Spleen (tissue), 11 donors: ENCODE data around the gene SERTAD3. TPM values are rescaled to one million over a fixed set of nuclear protein-coding genes. Genes with fewer than 3 reads are reported as not detected.

Experiments used
- DNase-seq: peaks from one replicate; pipeline ENCODE4 v3.0.0-alpha.2; 2020
- H3K27ac ChIP-seq, 8 donors: fragments of 200-600 bp; sonication (generic) in 7 of 8; 1 replicate in 4 of 8; 2 replicates in 4 of 8; pipeline versions ENCODE4 v1.5.0 to v1.8.0; 2016 to 2021; ENCODE audit warnings: inconsistent platforms in 4 of 8, mild to moderate bottlenecking in 4 of 8, moderate library complexity in 1 of 8
- H3K27me3 ChIP-seq, 7 donors: fragments of 200-600 bp; sonication (generic) in 6 of 7; replicated peaks in 1 of 7; 1 replicate in 4 of 7; 2 replicates in 3 of 7; pipeline versions ENCODE4 v1.5.0 to v1.8.0; 2016 to 2021; ENCODE audit warnings: inconsistent platforms in 3 of 7, mild to moderate bottlenecking in 1 of 7
- H3K36me3 ChIP-seq, 6 donors: fragments of 200-600 bp; sonication (generic) in 5 of 6; 1 replicate in 4 of 6; 2 replicates in 2 of 6; pipeline versions ENCODE4 v1.5.0 to v1.8.0; 2016 to 2021; ENCODE audit warnings: inconsistent platforms in 2 of 6
- H3K4me1 ChIP-seq, 6 donors: fragments of 200-600 bp; sonication (generic) in 5 of 6; 1 replicate in 3 of 6; 2 replicates in 3 of 6; pipeline versions ENCODE4 v1.5.0 to v1.8.0; 2016 to 2021; ENCODE audit warnings: inconsistent platforms in 3 of 6
- H3K4me3 ChIP-seq, 8 donors: fragments of 200-600 bp; sonication (generic) in 7 of 8; 1 replicate in 4 of 8; 2 replicates in 4 of 8; pipeline versions ENCODE4 v1.5.0 to v1.8.0; 2016 to 2021; ENCODE audit warnings: inconsistent platforms in 4 of 8, mild to moderate bottlenecking in 4 of 8, moderate library complexity in 2 of 8
- H3K9me3 ChIP-seq, 8 donors: fragments of 200-600 bp; sonication (generic) in 7 of 8; 1 replicate in 4 of 8; 2 replicates in 4 of 8; pipeline versions ENCODE4 v1.5.0 to v1.8.0; 2016 to 2021; ENCODE audit warnings: inconsistent platforms in 4 of 8
- POLR2A ChIP-seq, 3 donors: fragments of 450-650 bp; IDR thresholded peaks; one replicate each; pipeline ENCODE4 v1.5.1; 2017; ENCODE audit warnings: antibody characterized with exemption in 3 of 3, mild to moderate bottlenecking in 1 of 3
- POLR2AphosphoS5 ChIP-seq, 3 donors: sonication (generic); formaldehyde crosslinking; IDR thresholded peaks; one replicate each; pipeline ENCODE4 v1.5.1; 2017; ENCODE audit warnings: antibody characterized with exemption in 3 of 3
- WGBS, 5 donors: extraction: QIAGEN DNeasy Blood & Tissue Kit in 3 of 5; methylation state at CpG; one replicate each; pipeline versions ENCODE4 v1.1.5 to v1.1.7; 2013 to 2018; 5-methylcytosine and 5-hydroxymethylcytosine counted together
- intact Hi-C: fragments of 100-400 bp; cut with DNase I; formaldehyde crosslinking; loops from one replicate; pipeline ENCODE4 v1.15.0; 2023; ENCODE audit warnings: low total_unique reads
- polyA plus RNA-seq, 3 donors: library from polyadenylated mRNA; stranded (reverse); fragments of 200-250 nt; gene quantifications; one replicate each; pipeline ENCODE4 v1.2.1, GENCODE V29; 2013
- total RNA-seq, 7 donors: library from RNA; depleted of rRNA in 3 of 7; stranded (reverse); fragments of >200 nt in 3 of 7; fragmentation: NEBNext Ultra II Directional in 4 of 7; extraction: Animal tissue kit (Norgen Biotek cat#: 25700) in 4 of 7; gene quantifications; one replicate each; pipeline versions ENCODE4 v1.1.0 to v1.2.1, GENCODE V29; 2016 to 2021
- TF ChIP-seq, protein P1 (sequence below), 11 experiments: fragments of 200-600 bp in 7 of 11; fragments of 450-650 bp in 4 of 11; sonication (generic) in 4 of 11; IDR thresholded peaks in 8 of 11; conservative IDR thresholded peaks in 3 of 11; 1 replicate in 7 of 11; 2 replicates in 4 of 11; pipeline versions ENCODE4 v1.4.0 to v1.8.0; 2016 to 2021; ENCODE audit warnings: antibody characterized with exemption in 11 of 11, inconsistent platforms in 4 of 11, mild to moderate bottlenecking in 1 of 11
- donor health status: healthy with polysubstance abuse.
- donor health status: DM: no; HTN: no; CAD: no; lungs with moderate emphysema.
- donor health status: DM: no; HTN: no; CAD: no.
- donor health status: Bipolar disorder and iron deficiency.
- donor health status: healthy.
- donor health status: DM: no; HTN: no; CAD: no.
- donor health status: DM: yes; HTN: yes; CAD: no.

SERTAD3 gene
- total and polyA plus RNA-seq, 10 donors, result 21.5 to 51.4 (median 28.6) TPM

GRCh38 chr19:40443131-40443999 is 770 bp downstream of the SERTAD3 start:
- intact Hi-C loops, result loop anchor here (10.0 kb wide), 1 partner anchor 131 kb away; the partner anchor contains the start of gene SHKBP1
- Histone ChIP-seq H3K27ac (peak overlapping the region; percentile 92 to 99 (median 96)), H3K36me3 (peaks cover 0 to 50% (median 24%) of the 10 kb centered on the region in 6 donors), H3K4me3 (peak overlapping the region; percentile 73 to 95 (median 91)), H3K4me1 (peaks cover 17 to 50% (median 27%) of the 10 kb centered on the region in 6 donors), H3K9me3 (no peaks in the 10 kb centered on the region), H3K27me3 (no peaks in the 10 kb centered on the region)
- WGBS, 5 donors, result 0 to 1% (median 1%) methylated on average over 40 to 52 of the region's 52 CpGs
- DNase-seq, result peak; percentile 99
- TF ChIP-seq, protein P1, sequence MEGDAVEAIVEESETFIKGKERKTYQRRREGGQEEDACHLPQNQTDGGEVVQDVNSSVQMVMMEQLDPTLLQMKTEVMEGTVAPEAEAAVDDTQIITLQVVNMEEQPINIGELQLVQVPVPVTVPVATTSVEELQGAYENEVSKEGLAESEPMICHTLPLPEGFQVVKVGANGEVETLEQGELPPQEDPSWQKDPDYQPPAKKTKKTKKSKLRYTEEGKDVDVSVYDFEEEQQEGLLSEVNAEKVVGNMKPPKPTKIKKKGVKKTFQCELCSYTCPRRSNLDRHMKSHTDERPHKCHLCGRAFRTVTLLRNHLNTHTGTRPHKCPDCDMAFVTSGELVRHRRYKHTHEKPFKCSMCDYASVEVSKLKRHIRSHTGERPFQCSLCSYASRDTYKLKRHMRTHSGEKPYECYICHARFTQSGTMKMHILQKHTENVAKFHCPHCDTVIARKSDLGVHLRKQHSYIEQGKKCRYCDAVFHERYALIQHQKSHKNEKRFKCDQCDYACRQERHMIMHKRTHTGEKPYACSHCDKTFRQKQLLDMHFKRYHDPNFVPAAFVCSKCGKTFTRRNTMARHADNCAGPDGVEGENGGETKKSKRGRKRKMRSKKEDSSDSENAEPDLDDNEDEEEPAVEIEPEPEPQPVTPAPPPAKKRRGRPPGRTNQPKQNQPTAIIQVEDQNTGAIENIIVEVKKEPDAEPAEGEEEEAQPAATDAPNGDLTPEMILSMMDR (IDR thresholded peaks at IDR 0.05 in 8 of 11, conservative IDR thresholded peaks at IDR 0.05 in 3 of 11), result peak in 3 of 11 experiments; percentile 21 to 31 (median 26)
- peak; percentile 85 to 93 (median 90) for TF ChIP-seq POLR2AphosphoS5 (IDR thresholded peaks at IDR 0.05)
- TF ChIP-seq POLR2A (IDR thresholded peaks at IDR 0.05), result peak in 1 of 3 donors; percentile 10

DNA sequence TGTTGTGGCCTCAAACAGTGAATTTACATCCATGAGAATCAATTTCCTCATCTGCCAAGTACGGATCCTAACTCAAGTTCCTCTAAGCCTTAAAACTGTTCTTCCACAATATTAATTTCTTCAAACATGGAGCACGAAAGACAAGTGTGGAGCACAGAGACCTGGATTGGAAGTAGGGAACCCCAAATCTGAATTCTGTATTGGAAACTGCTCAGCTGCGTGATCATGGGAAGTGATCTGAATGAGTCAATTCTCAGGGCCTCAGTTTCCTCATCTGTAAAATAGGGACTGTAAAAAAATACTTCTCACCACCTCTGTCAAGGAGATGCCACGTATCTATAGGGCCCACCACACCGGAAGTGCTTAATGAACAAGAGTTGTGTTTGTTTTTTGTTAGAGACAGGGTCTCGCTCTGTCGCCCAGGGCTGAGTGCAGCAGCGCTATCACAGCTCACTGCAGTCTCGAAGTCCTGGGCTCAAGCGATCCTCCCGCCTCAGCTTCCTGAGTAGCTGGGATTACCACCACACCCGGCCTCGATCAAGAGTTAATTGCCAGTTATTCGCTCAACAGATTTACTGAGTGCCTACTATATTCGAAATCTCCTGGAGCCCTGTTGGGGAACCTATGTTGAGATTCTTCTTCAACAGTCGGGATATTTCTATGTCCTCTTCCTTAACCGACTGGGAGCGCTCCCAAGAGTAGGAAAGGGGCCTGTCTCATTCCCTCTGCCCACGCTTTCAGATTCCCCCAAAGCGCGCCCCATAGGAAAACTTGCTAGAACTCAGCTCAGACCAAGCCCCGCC is 1.6 kb downstream of the SERTAD3 start:
- no peak for TF ChIP-seq POLR2AphosphoS5 (IDR thresholded peaks at IDR 0.05)
- TF ChIP-seq, protein P1 (IDR thresholded peaks at IDR 0.05 in 8 of 11, conservative IDR thresholded peaks at IDR 0.05 in 3 of 11), result no peak
- TF ChIP-seq POLR2A (IDR thresholded peaks at IDR 0.05), result no peak
- peaks cover 17 to 50% (median 27%) of the 10 kb centered on the region in 6 donors for H3K4me1 ChIP-seq
- no peaks in the 10 kb centered on the region for H3K9me3 ChIP-seq
- peak overlapping the region; percentile 73 to 95 (median 91) for H3K4me3 ChIP-seq
- no peaks in the 10 kb centered on the region for H3K27me3 ChIP-seq
- H3K27ac ChIP-seq, result peak overlapping the region; percentile 92 to 99 (median 96)
- WGBS, 5 donors, result 16 to 20% (median 17%) methylated on average over 22 of the region's 22 CpGs
- H3K36me3 ChIP-seq, result peaks cover 0 to 42% (median 23%) of the 10 kb centered on the region in 6 donors
- DNase-seq, result no peak
- intact Hi-C loops, result loop anchor here (10.0 kb wide), 1 partner anchor 132 kb away; the partner anchor contains the start of gene SHKBP1

DNA sequence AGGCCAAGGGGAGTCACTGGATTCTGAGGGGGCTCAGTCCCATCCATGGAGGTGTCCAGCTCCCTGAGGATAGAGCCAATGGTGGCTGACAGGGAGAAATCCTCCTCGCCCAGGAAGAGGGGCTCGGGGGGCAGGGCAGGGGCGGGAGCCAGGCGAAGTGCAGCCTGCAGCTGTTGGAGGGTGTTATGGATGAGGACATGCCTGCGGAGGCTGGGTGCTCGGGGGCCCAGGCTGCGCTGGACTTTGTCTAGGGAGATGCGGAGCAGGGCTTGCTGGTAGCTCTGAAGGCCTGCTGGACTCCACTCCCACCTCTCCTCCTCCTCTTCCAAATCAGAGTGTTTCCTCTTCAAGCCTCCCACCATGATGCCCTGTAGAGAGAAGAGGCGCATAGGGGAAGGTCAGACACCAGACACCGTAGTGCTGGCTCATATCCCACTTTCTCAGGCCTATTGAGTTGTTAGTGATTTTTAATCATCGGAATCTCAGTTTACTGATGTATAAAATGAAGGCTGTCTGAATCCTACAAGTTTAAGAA is 2.3 kb downstream of the SERTAD3 start:
- DNase-seq, result peak; percentile 84
- intact Hi-C loops, result loop anchor here (10.0 kb wide), 1 partner anchor 133 kb away; the partner anchor contains the start of gene SHKBP1
- H3K4me3 ChIP-seq, result peak overlapping the region in 2 of 8 donors; percentile 85 to 95

More for the DNA sequence above, 2.3 kb downstream of the SERTAD3 start:
- no peaks in the 10 kb centered on the region for H3K9me3 ChIP-seq
- H3K27me3 ChIP-seq, result no peaks in the 10 kb centered on the region
- H3K27ac ChIP-seq, result peak overlapping the region in 7 of 8 donors; percentile 92 to 99 (median 97)
- H3K36me3 ChIP-seq, result peaks cover 0 to 34% (median 22%) of the 10 kb centered on the region in 6 donors
- peaks cover 17 to 50% (median 27%) of the 10 kb centered on the region in 6 donors for H3K4me1 ChIP-seq
- TF ChIP-seq POLR2AphosphoS5 (IDR thresholded peaks at IDR 0.05), result no peak
- TF ChIP-seq POLR2A (IDR thresholded peaks at IDR 0.05), result no peak
- TF ChIP-seq, protein P1 (IDR thresholded peaks at IDR 0.05 in 8 of 11, conservative IDR thresholded peaks at IDR 0.05 in 3 of 11), result no peak
- 80 to 92% (median 91%) methylated on average over 11 of the region's 11 CpGs for WGBS, 5 donors
